HG03103 (cell line): Measurements from ENCODE around the gene DAAM1.

Experiments
- ATAC-seq: cut with Tn5 transposase; IDR thresholded peaks from one replicate; pipeline ENCODE4 v1.9.1; 2021; ENCODE audit warnings: low read depth; ENCODE audit not compliant: unreplicated experiment

The DAAM1 gene

DNA sequence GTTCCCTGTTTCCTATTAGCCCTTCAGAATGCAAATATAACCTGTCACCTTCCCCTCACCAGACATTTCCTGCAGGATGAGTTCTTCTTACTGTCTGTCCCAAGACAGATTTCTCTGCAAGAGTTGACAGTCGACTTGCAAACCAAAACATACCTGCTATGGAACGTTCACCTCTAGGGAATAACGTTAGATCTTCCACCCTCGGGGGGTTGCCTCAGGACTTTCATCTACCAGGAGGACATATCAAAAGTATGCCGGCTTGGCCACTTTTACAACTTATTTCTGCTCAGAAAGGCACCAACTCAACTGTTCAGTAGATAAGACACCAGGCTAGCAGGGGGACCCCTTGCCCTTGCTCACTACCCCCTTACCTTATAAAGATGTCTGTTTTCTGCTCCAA, 92.5 kb downstream of the DAAM1 start:
- no peak for ATAC-seq

DNA sequence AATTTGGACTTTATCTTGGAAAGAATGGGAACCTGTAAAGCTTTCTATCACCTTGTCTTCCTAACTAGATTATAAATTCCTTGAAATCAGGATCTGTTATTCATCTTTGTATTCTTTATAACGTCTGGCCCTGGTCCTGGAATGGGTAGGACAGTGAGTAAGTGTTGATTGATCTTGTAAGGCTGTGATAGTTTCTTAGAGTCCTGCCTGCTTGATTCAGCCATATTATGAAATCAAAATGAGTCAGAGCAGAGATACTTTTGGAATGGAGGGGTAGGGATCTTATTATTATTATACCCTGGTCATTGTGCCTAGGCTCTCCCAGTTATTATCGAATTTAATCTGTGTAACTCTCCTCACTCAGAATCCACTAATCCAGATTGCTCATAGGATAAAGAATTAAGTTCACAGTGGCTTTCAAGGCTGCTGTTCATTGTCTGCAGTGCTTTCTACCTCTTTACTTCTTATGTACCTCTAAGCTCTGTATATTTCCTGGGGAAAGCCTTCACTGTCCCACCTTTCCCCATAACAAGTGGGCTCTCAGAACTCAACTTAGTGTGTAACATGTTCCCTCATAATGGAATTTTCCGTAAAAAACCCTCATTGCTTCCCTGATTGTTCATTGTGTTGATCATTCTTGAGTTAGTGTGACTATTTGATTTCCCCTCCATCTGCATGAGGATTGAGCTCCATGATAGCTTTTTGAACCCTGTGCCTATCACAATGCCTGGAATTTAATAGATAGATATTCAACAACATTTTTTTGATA, 93.3 kb downstream of the DAAM1 start:
- no peak for ATAC-seq

- no peak for ATAC-seq
Observed at GRCh38 chr14:59282378-59282765, 93.9 kb downstream of the DAAM1 start.

DNA sequence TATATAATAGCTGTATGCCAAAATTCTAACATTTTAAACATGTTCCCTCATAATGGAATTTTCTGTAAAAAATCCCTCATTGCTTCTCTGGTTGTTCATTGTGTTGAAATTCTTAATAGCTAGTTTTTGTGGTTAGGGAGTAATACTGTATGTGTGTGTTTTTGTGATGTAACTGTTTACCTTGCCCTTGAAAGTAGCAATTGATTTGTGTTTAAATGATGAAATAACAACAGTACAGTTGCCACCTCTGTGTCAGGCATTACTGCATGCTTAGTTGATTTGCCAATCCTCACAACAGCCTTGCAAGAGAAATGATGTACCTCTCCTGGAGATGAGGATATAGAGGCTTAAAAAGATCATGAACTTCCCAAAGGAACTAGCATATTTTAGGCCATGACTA, 94.9 kb downstream of the DAAM1 start:
- no peak for ATAC-seq

DNA sequence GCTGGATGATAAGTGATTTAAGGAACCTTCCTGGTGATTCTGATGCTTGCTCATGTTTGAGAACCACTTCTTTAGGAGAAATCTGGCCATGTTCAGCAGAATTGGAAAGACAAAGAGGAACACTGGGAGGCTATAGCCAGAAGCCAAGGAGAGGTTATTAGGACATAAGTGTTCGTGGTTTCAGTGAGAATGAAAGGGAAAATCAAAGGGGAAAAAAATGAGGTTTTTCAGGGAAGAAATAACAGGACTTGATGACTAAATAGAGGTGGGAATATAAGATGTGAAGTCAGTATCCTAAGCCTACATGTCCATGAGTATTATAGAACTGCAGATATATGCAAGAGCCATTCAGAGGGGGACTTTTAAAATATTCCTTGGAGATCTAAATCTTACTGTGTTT, 95.6 kb downstream of the DAAM1 start:
- no peak for ATAC-seq

- ATAC-seq: no peak
Observed at GRCh38 chr14:59292028-59292427, 103.6 kb downstream of the DAAM1 start.

- ATAC-seq: no peak
Observed at GRCh38 chr14:59292921-59293534, 104.6 kb downstream of the DAAM1 start.

DNA sequence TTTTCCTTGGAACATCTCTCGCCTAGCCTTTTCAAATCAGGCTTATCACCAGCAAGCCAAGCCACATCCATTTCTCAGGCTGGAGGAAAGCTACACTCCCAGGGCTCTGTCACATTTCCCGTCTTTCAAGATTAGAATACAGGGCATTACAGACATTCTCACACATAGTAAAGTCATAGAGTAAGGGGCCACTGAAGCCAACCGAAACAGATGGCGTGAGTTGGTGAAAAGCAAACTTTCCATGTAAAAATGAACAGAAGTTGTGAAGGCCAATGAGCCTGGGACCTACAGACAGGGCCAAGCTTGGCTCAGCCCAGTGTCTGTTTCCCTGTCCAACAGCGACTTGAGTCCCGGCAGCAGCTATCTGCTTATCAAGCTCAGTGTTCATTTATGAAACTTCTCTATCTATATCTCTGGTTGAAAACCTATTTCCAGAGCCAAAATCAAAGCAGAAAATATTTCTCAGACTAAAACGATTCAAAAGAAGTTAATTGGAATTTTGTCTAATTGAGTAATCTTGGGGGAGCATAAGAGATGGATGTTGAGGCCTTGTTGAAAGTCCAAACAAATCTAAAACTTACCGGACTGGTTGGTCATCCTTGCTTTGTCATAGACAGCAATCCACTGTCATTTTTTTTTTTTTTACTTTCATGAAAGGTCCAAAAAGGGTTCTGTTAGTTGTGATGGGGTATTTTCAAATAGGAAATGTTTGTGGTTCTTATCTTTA, 105.6 kb downstream of the DAAM1 start:
- no peak for ATAC-seq

DNA sequence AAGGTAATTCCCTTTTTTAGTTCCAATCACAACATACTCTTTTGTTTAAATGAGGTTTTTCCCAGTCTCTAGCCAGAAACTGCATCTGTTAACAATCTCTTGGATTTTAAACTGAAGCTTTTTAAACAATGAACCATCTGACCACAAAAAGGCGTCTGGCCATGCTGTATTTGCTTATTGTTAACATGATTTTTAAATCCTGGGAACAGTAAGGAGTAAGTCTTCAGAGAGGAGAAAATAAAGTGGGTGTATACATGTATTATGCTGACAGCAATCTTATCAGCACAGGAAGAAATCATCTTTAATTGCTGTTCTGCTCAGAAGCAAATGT, 106.2 kb downstream of the DAAM1 start:
- ATAC-seq: no peak

DNA sequence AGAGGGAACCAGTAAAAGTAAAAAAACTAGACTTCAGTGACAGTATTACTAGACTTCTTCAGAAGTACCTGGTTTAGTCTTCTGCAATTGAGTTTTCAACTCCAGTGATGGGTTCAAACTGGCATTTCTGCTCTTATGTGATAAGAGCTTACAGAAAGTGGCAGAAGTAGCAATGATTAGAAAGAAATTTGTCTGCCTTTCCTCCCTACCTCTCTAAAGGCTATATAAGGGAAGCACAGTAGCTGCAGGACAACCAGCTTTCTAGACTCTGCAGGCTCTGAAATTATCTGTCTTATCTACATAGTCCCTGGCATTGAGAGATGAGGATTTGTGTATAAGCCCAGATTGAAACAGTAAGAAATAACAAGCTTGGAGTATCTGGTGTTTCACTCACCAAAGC, 107.5 kb downstream of the DAAM1 start:
- ATAC-seq: no peak

DNA sequence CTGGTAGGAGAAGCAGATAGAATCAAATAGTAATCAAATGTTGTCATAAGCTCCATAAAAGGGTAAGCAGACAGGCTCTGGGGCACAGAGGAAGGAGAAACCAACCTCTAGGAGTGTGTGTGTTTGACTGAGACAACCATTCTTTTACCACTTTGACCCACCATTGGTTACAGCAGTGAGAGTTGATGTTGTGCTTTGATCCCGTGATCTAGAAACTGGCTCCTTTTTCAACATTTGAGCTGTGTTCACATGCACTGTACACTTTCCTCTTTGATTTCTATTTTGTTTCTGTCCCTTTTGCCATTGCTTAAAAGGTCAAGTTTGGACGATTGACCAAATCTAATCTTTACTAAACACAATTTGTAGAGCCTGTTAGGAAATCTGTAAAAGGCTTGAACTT, 108.0 kb downstream of the DAAM1 start:
- no peak for ATAC-seq

DNA sequence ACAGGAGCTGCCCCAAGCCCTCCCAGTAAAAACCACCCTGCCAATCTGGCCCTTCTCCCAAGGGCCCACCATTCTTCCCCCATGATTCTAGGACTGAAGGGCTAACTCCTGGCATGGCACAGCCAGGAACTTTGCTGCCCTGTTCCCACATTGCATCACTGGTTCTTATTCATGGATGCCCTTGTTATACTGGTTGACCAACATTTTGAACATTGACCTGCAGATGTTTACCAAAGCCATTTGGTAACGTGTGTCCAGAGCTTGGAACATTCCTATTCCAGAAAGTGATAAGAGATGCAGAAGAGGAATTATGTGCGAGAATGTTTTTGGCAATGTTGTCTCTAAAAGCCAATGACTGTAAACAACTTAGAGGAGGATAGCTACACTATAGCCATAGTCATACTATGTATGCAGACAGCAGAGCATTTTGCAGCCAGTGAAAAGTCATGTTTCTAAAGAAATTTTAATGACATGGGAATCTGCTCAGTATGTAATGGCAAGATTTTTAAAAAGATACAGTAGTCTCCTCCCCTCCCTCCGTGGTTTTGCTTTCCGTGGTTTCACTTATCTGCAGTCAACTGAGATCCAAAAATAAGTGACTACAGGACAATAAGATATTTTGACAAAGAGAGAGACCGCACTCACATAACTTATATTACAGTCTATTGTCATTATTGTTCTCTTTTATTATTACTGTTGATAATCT, 108.8 kb downstream of the DAAM1 start:
- no peak for ATAC-seq

GRCh38 chr14:59299731-59300130, 111.3 kb downstream of the DAAM1 start:
- ATAC-seq: no peak

- ATAC-seq: peak; percentile 77
Observed at GRCh38 chr14:59301354-59301753, 112.9 kb downstream of the DAAM1 start.

DNA sequence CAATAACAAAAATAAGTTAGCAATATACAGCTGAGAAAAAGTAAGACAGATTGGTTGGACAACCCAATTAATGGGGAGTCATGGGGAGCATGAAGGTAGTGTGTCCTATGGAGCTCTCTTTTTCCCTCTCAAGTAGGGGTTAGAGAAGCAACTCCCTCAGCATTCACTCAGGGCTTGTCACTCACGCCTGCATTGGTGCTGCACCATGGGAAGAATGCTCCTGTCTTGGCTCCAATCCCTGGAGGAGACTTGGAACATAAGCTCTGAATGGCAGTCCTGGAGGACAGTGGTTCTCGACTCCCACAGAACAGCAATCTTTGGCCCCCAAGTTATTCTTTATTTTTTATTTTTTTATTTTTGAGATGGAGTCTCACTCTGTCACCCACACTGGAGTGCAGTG, 113.8 kb downstream of the DAAM1 start:
- ATAC-seq: no peak

GRCh38 chr14:59303216-59303615, 114.7 kb downstream of the DAAM1 start:
- ATAC-seq: no peak

- no peak for ATAC-seq
Observed at GRCh38 chr14:59305231-59305630, 116.8 kb downstream of the DAAM1 start.

DNA sequence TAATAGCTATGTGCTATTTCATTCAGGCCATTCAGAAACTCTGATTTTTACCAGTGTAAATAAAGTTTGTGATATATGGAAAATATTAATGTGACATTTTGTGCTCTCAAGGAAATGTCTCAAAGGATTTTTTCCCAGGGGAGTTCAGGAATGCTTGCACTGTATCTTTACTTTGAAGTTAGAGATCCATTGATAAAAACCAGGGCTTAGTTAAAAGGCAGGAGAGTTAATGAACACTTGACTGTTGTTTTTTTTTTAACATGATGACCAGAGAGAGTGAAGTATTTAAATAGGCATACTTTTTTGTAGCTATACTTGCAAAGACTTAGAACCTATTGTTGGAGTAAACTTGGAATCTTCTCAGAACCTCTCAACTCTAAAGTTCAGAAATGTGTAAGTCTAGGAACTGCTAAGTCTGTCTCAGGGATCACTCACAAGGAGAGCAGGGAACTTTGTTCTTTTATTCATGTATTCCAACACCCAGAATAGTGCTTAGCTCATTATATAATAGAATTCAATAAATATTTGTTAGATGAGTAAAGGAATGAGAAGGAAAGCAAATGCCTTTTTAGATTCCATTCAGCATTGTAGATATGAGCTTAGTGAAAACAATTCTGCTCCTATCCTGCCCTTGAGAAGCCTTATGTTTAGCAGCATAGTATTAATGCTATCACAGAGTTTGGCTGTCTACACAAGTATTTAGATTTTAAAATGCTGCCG, 117.5 kb downstream of the DAAM1 start:
- no peak for ATAC-seq

DNA sequence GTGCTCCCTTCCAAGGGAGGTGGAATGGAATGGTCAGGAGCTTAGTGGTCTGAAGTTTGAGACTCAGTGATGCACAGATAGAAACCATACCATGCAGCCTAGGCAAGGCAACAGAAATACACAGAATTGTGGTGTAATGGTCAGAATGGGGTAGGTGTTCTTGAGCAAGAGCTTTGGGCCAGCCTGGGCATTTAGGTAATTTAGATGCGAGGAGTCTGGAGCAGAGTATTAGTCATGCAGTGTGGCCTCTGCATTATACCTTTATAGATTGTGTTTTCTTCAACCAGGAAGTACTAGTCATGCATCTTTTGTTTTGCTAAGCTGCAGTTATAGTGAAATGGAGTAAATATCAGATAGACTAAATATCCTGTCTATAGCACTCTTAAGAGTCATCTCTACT, 118.3 kb downstream of the DAAM1 start:
- no peak for ATAC-seq

DNA sequence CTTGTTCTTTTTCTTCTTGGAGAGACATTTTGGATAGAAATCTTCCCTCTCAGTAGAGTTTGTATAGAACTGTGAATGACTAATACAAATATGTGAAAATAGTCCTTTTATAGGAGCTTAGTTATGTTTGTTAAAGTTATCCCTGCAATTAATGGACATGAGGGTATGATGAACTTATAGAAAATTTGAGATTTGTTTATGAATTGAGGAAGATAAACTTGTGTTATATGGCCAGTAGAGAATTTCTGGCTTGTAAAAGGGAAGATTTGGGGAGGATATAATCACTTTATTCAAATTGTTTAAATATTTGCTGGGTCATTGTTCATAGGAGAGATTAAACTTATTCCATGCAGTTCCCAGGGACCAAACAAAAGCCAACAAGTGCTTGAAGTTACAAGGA, 119.6 kb downstream of the DAAM1 start:
- ATAC-seq: no peak

DNA sequence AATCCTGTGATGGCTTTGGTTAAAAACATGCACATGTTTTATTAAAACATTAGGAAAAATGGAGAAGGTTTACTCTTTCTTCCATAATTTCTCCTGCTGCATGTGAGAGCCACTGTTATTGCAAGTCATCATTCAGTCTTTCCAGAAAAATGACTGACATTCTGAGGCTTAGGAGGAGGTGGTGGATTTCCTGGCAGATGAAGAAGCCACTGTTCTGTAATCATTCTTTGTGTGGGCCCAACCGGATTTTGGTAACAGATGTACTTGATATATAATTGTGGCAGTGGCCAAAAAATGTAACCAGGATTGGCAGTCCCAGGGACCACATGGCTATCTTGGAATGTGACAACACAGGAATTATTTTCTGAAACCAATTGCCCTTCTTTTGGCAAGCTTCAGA, 120.2 kb downstream of the DAAM1 start:
- ATAC-seq: no peak
